Erythroblast (primary cell): Measurements from ENCODE around the gene THADA.

Experiments
- GATA1 ChIP-seq: IDR thresholded peaks from 2 replicates; pipeline ENCODE4 v1.6.1; 2011; ENCODE audit warnings: low read depth, mild to moderate bottlenecking, control low read depth, low read length, moderate library complexity
- POLR2A ChIP-seq: IDR thresholded peaks from 2 replicates; pipeline ENCODE4 v1.6.1; 2011; ENCODE audit warnings: mild to moderate bottlenecking, low read length

GRCh38 chr2:43280994-43281393 is 314.8 kb downstream of the THADA start:
- TF ChIP-seq POLR2A (no peak), GATA1 (no peak)
